HG02759 (cell line): Measurements from ENCODE around the gene C16orf95.

Experiments
- ATAC-seq: cut with Tn5 transposase; IDR thresholded peaks from one replicate; pipeline ENCODE4 v1.9.1; 2021; ENCODE audit warnings: mild to moderate bottlenecking, moderate library complexity; ENCODE audit not compliant: unreplicated experiment

C16orf95 gene

DNA sequence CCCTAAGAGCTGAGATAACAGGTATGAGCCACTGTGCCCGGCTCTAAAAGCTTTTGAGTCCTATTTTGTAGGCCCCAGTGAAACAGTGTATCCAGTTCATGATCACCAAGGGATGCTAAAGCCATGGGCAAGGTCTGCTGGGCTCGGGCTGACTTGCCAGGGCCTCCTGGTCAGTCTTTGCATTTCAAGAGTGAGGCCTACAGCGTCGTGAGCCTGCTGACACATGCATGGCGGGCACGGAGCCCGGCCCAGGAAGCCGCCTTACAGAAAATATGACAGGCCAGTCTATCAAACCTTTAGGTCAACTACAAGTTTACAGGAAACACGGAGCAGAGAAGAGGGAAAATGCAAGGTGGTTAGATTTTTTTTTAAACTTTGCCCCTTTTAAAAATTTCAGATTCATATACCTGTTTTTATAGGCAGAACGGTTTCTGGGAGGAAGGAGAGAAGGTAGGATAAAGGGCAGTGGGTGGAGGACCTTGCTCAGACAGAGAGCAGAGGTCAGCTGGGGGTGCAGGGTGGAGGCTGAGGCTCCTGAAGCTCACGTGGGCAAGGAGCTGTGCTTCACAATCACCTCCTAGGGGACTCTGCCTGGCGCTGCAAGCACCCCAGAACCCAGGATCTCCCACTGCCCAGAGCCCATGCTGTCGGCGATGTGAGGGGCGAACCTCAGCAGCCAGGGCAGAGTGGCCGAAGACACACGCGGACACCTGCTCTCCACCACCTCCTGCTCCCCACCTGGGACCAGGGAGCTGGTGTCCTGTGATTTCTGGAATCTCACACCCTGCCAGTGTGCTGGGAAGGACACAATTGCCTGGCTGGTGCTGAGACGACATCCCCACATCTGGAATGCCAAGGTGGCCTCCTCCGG lies 21.3 kb downstream of the C16orf95 start:
- no peak for ATAC-seq

DNA sequence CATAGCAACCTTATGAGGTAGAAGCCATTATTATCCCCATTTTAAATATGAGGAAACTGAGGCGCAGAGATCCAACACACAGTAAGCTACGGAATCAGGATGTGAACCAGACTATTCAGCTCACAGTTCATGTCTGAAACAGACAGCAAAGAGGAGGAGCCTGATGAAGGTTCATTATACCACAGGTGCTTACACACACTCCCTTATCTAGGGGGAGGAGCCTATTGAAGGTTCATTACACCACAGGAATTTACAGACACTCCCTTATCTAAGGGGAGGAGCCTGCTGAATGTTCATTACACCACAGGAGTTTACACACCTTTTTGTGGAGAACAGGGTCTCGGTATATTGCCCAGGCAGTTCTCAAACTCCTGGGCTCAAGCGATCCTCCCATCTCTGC lies 21.9 kb downstream of the C16orf95 start:
- ATAC-seq = no peak

DNA sequence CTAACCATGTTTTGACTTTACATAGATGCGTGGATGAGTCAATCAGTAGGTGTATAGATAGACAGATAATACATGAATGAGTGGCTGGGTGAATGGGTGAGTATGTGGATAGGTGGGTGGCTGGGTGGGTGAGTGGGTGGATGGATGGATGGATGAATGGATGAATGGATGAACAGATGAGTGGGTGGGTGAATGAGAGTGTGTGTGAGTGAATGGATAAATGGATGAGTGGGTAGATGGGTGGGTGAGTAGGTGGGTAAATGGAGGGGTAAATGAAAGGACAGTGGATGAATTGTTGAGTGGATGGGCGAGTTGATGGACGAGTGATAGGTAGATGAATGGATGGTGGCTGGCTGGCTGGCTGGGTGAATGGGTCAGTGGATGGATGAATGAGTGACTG lies 23.2 kb downstream of the C16orf95 start:
- ATAC-seq = no peak

- no peak for ATAC-seq
Measured at GRCh38 chr16:87291944-87292343, 25.2 kb downstream of the C16orf95 start.

DNA sequence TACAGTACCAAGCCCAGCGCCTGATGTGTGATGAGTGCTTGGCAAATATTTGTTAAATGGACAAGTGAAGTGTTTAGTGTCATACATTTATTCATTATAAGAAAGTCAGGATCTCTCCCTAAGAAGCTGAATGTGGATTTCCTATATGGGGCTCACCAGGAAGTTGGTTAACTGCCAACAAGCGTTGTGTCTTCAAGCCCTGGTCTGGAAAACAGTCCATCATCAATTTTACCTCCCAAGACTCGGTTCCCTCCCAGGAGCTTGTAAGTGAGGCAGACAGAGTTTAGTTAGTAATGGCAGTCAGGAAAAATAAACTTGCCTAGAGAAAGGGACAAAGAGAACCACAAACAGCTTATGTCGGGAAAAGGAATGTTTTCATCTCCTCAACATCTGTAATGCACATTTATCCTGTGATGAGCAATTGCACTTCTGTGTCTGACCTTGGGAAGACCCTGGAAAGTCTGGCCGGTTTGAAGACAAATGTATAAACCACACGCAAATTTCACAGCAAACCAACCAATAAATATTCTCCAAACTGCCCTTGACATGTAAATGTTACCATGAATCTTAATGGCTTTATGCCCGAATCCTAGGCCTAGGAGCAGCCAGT lies 28.3 kb downstream of the C16orf95 start:
- ATAC-seq = no peak

DNA sequence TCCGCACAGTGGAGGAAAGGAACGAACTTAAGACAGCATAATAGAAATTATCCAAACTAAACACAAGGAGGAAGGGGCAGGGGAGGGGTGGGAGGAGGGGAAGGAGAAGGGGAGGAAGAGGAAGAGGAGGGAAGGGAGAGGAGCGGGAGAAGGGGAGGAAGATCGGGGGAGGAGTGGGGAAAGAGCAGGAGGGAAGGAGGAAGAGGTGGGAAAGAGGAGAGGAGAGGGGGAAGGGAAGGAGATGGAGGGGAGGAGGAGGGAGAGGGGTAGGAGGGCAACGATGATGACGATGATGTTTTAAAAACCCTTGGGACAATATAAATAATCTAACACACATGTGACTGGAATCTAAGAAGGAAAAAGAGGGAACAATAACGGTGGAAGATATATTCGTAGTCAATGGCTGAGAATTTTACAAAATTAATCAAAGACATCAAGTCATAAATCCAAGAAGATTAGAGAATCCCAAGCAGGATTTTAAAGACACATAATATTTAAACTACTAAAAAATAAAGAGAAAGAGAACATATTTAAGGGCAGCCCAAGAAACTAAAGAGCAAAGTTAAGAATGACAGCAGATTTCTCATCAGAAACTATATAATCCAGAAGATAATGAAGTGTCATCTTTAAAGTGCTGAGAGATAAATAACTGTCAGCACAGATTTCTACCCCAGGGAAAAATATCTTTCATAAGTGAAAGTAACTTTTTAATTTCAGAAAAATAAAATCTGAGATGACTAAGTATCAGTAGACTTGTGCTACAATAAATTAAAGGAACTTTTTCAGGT lies 30.2 kb downstream of the C16orf95 start:
- no peak for ATAC-seq

GRCh38 chr16:87284183-87284582 lies 33.0 kb downstream of the C16orf95 start:
- ATAC-seq = no peak

DNA sequence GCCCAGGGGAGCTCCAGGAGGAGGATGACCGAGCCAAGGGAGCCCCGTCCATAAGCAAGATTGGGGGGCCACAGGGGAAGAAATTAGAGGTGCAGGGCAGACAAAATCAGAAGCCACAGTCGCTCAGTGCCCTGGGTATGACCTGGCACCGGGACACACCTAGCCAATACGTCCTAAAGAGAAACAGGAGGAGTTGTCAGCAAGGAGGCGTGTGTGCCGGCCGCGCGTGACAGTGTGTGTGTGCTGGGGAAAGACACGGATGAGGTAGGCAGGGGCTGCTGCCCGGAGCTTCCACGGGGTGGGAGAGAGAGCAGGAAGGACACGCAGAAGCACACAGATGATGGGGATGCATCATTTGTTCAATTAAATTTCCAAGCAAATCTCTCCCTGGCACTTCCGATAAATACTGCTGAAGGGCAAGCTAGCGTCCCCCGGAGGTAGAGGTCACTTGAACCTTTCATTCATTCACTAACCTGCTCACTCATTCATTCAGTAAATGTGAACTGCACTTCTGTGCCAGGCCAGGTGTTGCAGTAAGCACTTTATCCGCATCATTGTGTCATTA lies 38.0 kb downstream of the C16orf95 start:
- no peak for ATAC-seq

DNA sequence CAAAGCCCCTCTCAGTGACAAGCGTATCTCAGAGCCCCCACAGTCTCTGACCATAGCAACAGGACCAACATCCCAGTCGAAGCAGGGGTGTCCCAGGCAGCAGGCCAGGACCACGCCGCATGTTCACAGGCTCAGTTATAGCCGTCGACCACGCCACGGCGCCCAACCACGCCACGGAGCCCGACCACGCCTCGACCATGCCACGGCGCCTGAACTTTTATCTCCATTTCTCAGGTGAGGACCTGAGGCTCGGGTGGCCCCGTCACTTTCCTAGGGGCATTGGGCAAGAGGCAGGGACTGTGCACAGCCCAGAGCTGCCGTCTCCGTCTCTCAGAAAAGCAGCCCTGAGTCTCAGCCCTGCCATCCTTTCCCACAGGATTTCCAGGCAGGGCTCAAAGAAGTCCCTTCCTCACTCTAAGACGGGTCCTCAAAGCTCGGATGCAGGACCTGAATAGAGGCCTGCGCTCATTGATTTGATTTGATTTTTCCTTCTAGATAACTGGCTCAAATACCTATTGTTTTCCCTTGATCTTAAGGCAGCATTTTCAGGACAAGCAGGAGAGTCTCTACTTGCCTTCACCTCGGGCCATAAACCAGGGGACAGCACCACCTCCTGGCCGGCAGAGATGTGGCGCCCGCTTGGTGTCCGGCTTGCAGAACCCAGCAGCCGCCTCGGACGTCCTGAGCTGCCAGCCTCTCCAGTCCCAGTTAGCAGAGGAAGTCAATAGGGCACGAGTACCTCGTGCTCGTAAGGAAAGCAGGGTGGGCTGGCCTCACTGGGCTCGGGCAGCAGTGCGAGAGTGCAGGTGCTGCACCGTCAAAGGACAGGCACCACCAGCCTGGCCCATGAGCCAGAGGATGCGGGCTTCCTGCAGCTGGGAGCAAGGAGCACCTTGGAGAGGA lies 38.8 kb downstream of the C16orf95 start:
- ATAC-seq = no peak

GRCh38 chr16:87276924-87277323 lies 40.3 kb downstream of the C16orf95 start:
- ATAC-seq = no peak

- no peak for ATAC-seq
Measured at GRCh38 chr16:87276091-87276701, 41.0 kb downstream of the C16orf95 start.

DNA sequence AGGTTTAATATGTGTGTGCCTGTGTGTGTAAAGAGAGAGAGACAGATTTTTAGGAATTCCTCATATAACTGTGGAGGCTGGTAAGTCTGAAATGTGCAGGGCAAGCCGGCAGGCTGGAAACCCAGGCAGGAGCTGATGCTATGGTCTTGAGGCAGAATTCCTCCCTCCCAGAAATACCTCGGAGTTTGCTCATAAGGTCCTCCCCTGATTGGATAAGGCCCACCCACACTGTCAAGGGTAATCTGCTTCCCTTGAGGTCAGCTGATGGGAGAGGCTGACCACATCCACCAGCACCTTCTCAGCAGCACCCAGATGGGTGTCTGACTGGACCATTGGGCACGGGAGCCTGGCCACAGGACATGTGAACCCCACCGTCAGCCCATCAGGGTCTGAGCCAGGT lies 42.4 kb downstream of the C16orf95 start:
- ATAC-seq = no peak

GRCh38 chr16:87273471-87274030 lies 43.6 kb downstream of the C16orf95 start:
- ATAC-seq = no peak

DNA sequence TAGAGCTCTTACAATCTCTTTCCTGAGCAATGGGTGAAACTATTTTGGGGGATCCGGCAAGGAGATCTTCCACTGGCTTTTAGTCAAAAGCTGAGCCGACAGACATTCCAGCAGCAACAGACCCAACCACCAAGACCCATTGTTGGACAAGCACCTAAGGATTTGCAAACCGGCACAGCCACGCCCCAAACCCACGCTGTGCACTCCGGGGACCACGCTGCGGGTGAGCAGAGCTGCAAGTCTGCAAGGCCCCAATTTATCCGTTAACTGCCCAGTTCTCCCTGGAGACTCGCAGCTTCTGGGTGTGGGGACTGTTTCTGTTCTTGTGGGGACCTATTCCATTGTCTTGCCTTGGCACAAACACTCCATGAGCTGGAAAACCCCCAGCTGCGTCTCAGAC lies 45.9 kb downstream of the C16orf95 start:
- no peak for ATAC-seq

- ATAC-seq = no peak
Measured at GRCh38 chr16:87267566-87267965, 49.6 kb downstream of the C16orf95 start.

DNA sequence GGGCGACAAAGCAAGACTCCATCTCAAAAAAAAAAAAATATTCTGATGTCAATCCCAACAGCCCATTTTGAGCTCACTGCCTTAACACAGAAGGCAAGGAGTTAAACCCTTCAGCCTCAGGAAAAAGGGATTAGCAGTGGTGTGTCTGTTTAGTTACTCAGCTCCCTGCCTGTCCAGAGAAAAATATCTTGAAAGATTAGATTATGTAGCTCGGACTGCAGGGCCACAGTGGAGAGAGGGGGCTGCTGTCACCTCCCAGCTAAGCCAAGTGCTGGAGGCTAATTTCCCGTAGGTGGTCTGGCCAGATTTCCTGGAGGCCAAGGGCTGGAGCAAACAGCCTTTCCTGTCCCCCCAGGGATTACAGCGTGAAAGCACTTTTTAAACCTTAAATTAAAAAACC lies 50.3 kb downstream of the C16orf95 start:
- ATAC-seq = no peak

- no peak for ATAC-seq
Measured at GRCh38 chr16:87265261-87265660, 51.9 kb downstream of the C16orf95 start.

GRCh38 chr16:87264634-87265033 lies 52.6 kb downstream of the C16orf95 start:
- ATAC-seq = no peak

DNA sequence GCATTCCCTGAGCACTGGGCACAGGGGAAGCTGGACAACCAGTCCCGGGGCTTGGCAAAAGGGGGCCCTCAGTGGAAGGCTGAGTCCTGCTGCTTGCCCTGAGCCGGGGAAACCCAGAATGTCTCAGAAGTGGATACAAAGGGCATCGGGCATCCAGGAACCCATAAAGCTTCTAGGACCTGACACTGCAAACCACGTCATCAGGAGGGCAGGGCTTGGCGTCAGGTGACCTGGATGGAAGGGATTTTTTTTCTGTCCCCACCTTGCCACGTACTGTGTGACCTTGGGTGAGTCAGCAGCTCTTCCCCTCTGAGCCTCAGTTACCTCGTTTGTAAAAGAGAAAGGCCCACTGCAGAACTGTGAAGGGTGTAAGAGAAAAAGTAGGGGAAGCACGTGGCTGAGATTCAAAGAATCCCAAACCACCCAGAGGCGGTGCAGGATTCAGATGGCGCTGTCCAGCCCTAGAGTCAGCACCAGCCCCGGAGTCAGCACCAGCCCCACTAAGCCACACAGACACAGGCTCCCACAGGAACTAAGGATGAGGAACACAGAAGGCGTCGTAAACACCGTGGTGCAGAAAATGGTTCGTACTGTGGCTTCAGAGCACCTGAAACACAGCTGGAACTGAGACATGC lies 53.7 kb downstream of the C16orf95 start:
- ATAC-seq = no peak
